Measurements from ENCODE around the gene FAM120A.

FAM120A gene

DNA sequence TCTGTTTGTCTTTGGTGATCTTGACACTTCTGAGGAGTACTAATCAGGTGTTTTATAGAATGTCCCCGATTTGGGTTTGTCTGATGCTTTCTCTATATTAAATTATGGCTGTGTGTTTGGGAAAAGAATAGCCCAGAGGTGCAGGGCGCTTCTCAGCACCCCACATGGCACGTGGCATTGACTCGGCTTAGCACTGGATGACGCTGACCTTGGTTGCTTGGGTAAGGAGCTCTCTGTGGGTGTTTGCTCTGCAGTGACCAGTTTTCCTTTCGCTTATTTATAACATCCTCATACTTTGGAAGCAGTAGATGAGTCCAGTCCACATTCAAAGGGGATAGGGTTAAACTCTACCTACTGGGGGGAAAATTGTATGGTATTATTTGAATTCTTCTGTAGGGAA, 14.4 kb downstream of the FAM120A start:
- no peak overlapping the region for H3K4me2 ChIP-seq (ENCODE audit: insufficient read depth, low read length, poor library complexity, severe bottlenecking)
- H2AK5ac ChIP-seq (ENCODE audit: low read depth, low read length) = no peak overlapping the region
- H3K23ac ChIP-seq (ENCODE audit: low read depth, low read length, poor library complexity) = no peak overlapping the region
- H3K27me3 ChIP-seq (ENCODE audit: control insufficient read depth in 3 of 3, insufficient read depth in 3 of 3, low read depth in 1 of 3, low read length in 3 of 3) = no peaks in the 10 kb centered on the region
- H2BK5ac ChIP-seq (ENCODE audit: low read length) = no peak overlapping the region
- no peaks in the 10 kb centered on the region for H3K9me3 ChIP-seq (replicated peaks in 1 of 2; ENCODE audit: control insufficient read depth in 2 of 2, insufficient read depth in 1 of 2, low read depth in 1 of 2, low read length in 2 of 2)
- H2BK120ac ChIP-seq (ENCODE audit: low read depth, low read length) = no peak overlapping the region
- H3K4me3 ChIP-seq (ENCODE audit: low read length in 2 of 2) = no peak overlapping the region
- peaks cover 0 to 2% of the 10 kb centered on the region in 2 donors for H3K36me3 ChIP-seq (replicated peaks in 1 of 2; ENCODE audit: control insufficient read depth in 2 of 2, insufficient read depth in 2 of 2, low read length in 2 of 2)
- H4K91ac ChIP-seq (ENCODE audit: low read depth, low read length, poor library complexity) = no peak overlapping the region
- no peak overlapping the region for H2BK15ac ChIP-seq (ENCODE audit: low read length)
- H3K14ac ChIP-seq (ENCODE audit: low read length) = no peak overlapping the region
- no peak overlapping the region for H3K4ac ChIP-seq (ENCODE audit: low read length)
- no peak overlapping the region for H2AFZ ChIP-seq (ENCODE audit: low read length)
- no CpG with 5 or more reads among the region's 6 CpGs for WGBS, 2 donors (ENCODE audit: extremely low coverage in 2 of 2, insufficient read length in 2 of 2, insufficient replicate concordance in 1 of 2)
- DNase-seq (ENCODE audit: low spot score) = no peak
- no peak overlapping the region for H3K18ac ChIP-seq (ENCODE audit: low read length)
- peaks cover 6 to 9% of the 10 kb centered on the region in 2 donors for H3K4me1 ChIP-seq (ENCODE audit: control insufficient read depth in 2 of 2, insufficient read depth in 1 of 2, low read depth in 1 of 2, low read length in 2 of 2)
- no peaks in the 10 kb centered on the region for H3K79me1 ChIP-seq (ENCODE audit: low read depth, low read length)
- H3K27ac ChIP-seq (replicated peaks; ENCODE audit: low read length) = no peak overlapping the region
- no peak overlapping the region for H2BK12ac ChIP-seq (ENCODE audit: low read length)
- H4K8ac ChIP-seq (ENCODE audit: low read depth, low read length) = no peak overlapping the region
- no peak overlapping the region for H3K9ac ChIP-seq (ENCODE audit: low read depth, low read length, poor library complexity)

DNA sequence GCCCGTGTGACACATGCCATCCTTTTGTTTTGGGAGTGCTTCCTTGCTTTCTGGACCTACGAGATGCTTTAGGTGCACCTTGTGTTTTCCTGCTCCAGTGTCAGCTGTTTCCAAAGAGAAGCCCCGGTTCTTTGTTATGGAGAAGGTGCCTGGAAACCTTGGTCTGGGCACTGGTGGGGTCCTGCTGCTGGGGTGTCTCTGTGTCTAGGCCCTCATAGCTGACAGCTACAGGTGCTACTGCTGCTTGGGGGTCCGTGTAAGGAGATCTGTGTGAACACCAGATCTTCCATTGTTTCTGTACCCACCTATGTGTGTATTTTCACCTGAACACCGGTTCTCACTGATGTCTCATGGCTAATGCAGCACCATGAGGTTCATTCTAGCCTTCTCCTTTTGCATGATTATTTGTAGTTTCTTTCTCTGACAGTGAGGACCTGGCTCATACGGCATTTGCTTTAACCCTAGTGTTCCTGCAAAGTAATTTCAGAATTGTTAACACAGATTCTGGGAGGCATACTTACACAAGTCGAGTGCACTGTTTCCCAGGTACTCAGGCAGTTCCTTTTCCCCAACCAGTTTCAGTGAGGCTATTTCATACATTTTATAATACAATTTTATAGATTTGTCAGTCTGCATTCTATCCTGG, 15.1 kb downstream of the FAM120A start:
- Histone ChIP-seq H3K27ac (replicated peaks; ENCODE audit: low read length) (no peak overlapping the region), H2AK5ac (ENCODE audit: low read depth, low read length) (no peak overlapping the region), H3K23ac (ENCODE audit: low read depth, low read length, poor library complexity) (no peak overlapping the region), H3K4me1 (ENCODE audit: control insufficient read depth in 2 of 2, insufficient read depth in 1 of 2, low read depth in 1 of 2, low read length in 2 of 2) (peaks cover 6 to 9% of the 10 kb centered on the region in 2 donors), H2BK12ac (ENCODE audit: low read length) (no peak overlapping the region), H3K14ac (ENCODE audit: low read length) (no peak overlapping the region), H2BK15ac (ENCODE audit: low read length) (no peak overlapping the region), H3K9ac (ENCODE audit: low read depth, low read length, poor library complexity) (no peak overlapping the region), H3K36me3 (replicated peaks in 1 of 2; ENCODE audit: control insufficient read depth in 2 of 2, insufficient read depth in 2 of 2, low read length in 2 of 2) (peaks cover 0 to 8% of the 10 kb centered on the region in 2 donors), H3K27me3 (ENCODE audit: control insufficient read depth in 3 of 3, insufficient read depth in 3 of 3, low read depth in 1 of 3, low read length in 3 of 3) (no peaks in the 10 kb centered on the region), H3K4me2 (ENCODE audit: insufficient read depth, low read length, poor library complexity, severe bottlenecking) (no peak overlapping the region), H2AFZ (ENCODE audit: low read length) (no peak overlapping the region), H3K9me3 (replicated peaks in 1 of 2; ENCODE audit: control insufficient read depth in 2 of 2, insufficient read depth in 1 of 2, low read depth in 1 of 2, low read length in 2 of 2) (no peaks in the 10 kb centered on the region), H2BK5ac (ENCODE audit: low read length) (no peak overlapping the region), H3K4ac (ENCODE audit: low read length) (no peak overlapping the region), H3K79me1 (ENCODE audit: low read depth, low read length) (no peaks in the 10 kb centered on the region), H4K8ac (ENCODE audit: low read depth, low read length) (no peak overlapping the region), H2BK120ac (ENCODE audit: low read depth, low read length) (no peak overlapping the region), H3K18ac (ENCODE audit: low read length) (peak overlapping the region; percentile 41), H4K91ac (ENCODE audit: low read depth, low read length, poor library complexity) (no peak overlapping the region), H3K4me3 (ENCODE audit: low read length in 2 of 2) (no peak overlapping the region)
- WGBS, 2 donors (ENCODE audit: extremely low coverage in 2 of 2, insufficient read length in 2 of 2, insufficient replicate concordance in 1 of 2) = no CpG with 5 or more reads among the region's 7 CpGs
- no peak for DNase-seq (ENCODE audit: low spot score)

DNA sequence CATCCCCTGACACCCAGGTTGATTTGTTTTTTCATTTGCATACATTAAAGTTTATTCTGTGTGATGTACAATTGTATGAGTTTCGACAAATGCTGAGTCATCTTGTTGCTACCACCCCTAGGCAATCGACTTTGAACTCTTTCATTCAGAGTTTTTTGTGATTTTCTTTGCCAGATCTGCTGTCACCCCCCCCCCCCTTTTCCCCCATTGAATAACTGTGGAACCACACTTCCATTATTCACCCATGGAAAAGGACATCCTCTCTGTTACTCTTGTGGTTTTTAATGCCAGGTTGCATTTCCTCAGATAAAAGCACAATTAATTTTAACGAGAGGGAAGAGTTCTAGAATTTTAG, 15.6 kb downstream of the FAM120A start:
- Histone ChIP-seq H2AK5ac (ENCODE audit: low read depth, low read length) (no peak overlapping the region), H3K18ac (ENCODE audit: low read length) (no peak overlapping the region), H3K27me3 (ENCODE audit: control insufficient read depth in 3 of 3, insufficient read depth in 3 of 3, low read depth in 1 of 3, low read length in 3 of 3) (no peaks in the 10 kb centered on the region), H3K36me3 (replicated peaks in 1 of 2; ENCODE audit: control insufficient read depth in 2 of 2, insufficient read depth in 2 of 2, low read length in 2 of 2) (peaks cover 0 to 12% of the 10 kb centered on the region in 2 donors), H3K14ac (ENCODE audit: low read length) (no peak overlapping the region), H3K27ac (replicated peaks; ENCODE audit: low read length) (no peak overlapping the region), H4K91ac (ENCODE audit: low read depth, low read length, poor library complexity) (no peak overlapping the region), H3K4me2 (ENCODE audit: insufficient read depth, low read length, poor library complexity, severe bottlenecking) (no peak overlapping the region), H4K8ac (ENCODE audit: low read depth, low read length) (no peak overlapping the region), H2BK12ac (ENCODE audit: low read length) (no peak overlapping the region), H3K4me3 (ENCODE audit: low read length in 2 of 2) (no peak overlapping the region), H2BK5ac (ENCODE audit: low read length) (no peak overlapping the region), H3K79me1 (ENCODE audit: low read depth, low read length) (no peaks in the 10 kb centered on the region), H2BK15ac (ENCODE audit: low read length) (no peak overlapping the region), H3K4me1 (ENCODE audit: control insufficient read depth in 2 of 2, insufficient read depth in 1 of 2, low read depth in 1 of 2, low read length in 2 of 2) (peaks cover 6 to 9% of the 10 kb centered on the region in 2 donors), H3K4ac (ENCODE audit: low read length) (no peak overlapping the region), H3K9me3 (replicated peaks in 1 of 2; ENCODE audit: control insufficient read depth in 2 of 2, insufficient read depth in 1 of 2, low read depth in 1 of 2, low read length in 2 of 2) (no peaks in the 10 kb centered on the region), H2BK120ac (ENCODE audit: low read depth, low read length) (no peak overlapping the region), H3K9ac (ENCODE audit: low read depth, low read length, poor library complexity) (no peak overlapping the region), H2AFZ (ENCODE audit: low read length) (no peak overlapping the region), H3K23ac (ENCODE audit: low read depth, low read length, poor library complexity) (no peak overlapping the region)
- DNase-seq (ENCODE audit: low spot score) = no peak
- WGBS, 2 donors (ENCODE audit: extremely low coverage in 2 of 2, insufficient read length in 2 of 2, insufficient replicate concordance in 1 of 2) = no CpG with 5 or more reads among the region's 3 CpGs

DNA sequence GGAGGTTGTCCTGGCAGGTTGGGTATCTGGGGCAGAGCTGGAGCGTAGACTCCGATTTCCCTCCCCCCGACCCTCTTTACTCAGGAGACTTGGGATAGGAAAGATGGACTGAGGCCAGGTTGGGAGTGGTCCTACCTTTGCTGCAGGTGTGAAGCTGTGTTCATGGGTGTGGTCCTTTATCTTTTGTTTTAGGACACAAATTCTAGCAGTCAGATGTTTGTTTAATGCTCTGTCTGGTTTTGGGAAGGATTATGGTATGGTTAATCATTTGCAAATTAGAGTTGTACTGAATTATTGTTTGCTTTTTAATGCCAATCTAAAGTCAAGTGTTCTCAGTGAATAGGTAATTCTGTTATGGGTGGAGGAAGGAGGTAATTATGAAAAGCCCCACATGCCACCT, 16.0 kb downstream of the FAM120A start:
- H3K4me1 ChIP-seq (ENCODE audit: control insufficient read depth in 2 of 2, insufficient read depth in 1 of 2, low read depth in 1 of 2, low read length in 2 of 2) = peaks cover 6 to 9% of the 10 kb centered on the region in 2 donors
- no peak overlapping the region for H3K27ac ChIP-seq (replicated peaks; ENCODE audit: low read length)
- H3K23ac ChIP-seq (ENCODE audit: low read depth, low read length, poor library complexity) = no peak overlapping the region
- H3K36me3 ChIP-seq (replicated peaks in 1 of 2; ENCODE audit: control insufficient read depth in 2 of 2, insufficient read depth in 2 of 2, low read length in 2 of 2) = peaks cover 2 to 16% of the 10 kb centered on the region in 2 donors
- H3K27me3 ChIP-seq (ENCODE audit: control insufficient read depth in 3 of 3, insufficient read depth in 3 of 3, low read depth in 1 of 3, low read length in 3 of 3) = no peaks in the 10 kb centered on the region
- H2AK5ac ChIP-seq (ENCODE audit: low read depth, low read length) = no peak overlapping the region
- WGBS, 2 donors (ENCODE audit: extremely low coverage in 2 of 2, insufficient read length in 2 of 2, insufficient replicate concordance in 1 of 2) = no CpG with 5 or more reads among the region's 3 CpGs
- no peak overlapping the region for H2BK120ac ChIP-seq (ENCODE audit: low read depth, low read length)
- no peak overlapping the region for H2AFZ ChIP-seq (ENCODE audit: low read length)
- H3K9ac ChIP-seq (ENCODE audit: low read depth, low read length, poor library complexity) = no peak overlapping the region
- DNase-seq (ENCODE audit: low spot score) = no peak
- no peaks in the 10 kb centered on the region for H3K79me1 ChIP-seq (ENCODE audit: low read depth, low read length)
- no peak overlapping the region for H4K8ac ChIP-seq (ENCODE audit: low read depth, low read length)
- H4K91ac ChIP-seq (ENCODE audit: low read depth, low read length, poor library complexity) = no peak overlapping the region
- H2BK5ac ChIP-seq (ENCODE audit: low read length) = no peak overlapping the region
- no peak overlapping the region for H2BK15ac ChIP-seq (ENCODE audit: low read length)
- H3K4ac ChIP-seq (ENCODE audit: low read length) = no peak overlapping the region
- H3K18ac ChIP-seq (ENCODE audit: low read length) = no peak overlapping the region
- no peaks in the 10 kb centered on the region for H3K9me3 ChIP-seq (replicated peaks in 1 of 2; ENCODE audit: control insufficient read depth in 2 of 2, insufficient read depth in 1 of 2, low read depth in 1 of 2, low read length in 2 of 2)
- no peak overlapping the region for H3K4me3 ChIP-seq (ENCODE audit: low read length in 2 of 2)
- H3K4me2 ChIP-seq (ENCODE audit: insufficient read depth, low read length, poor library complexity, severe bottlenecking) = no peak overlapping the region
- no peak overlapping the region for H3K14ac ChIP-seq (ENCODE audit: low read length)
- H2BK12ac ChIP-seq (ENCODE audit: low read length) = no peak overlapping the region

Measured in neuronal stem cell (in vitro differentiated cells).